NB4 (cell line): Measurements from ENCODE around the gene ATP6V0E1.

ENCODE experiments used
- POLR2A ChIP-seq: IDR thresholded peaks from 2 replicates; pipeline ENCODE4 v1.6.1; 2011; ENCODE audit warnings: mild to moderate bottlenecking; ENCODE audit not compliant: insufficient read length; ENCODE audit errors: extremely low read depth
- TF ChIP-seq, protein P1 (sequence below): IDR thresholded peaks from one replicate; pipeline ENCODE4 v1.5.1; 2012; ENCODE audit warnings: low read depth, low read length

DNA sequence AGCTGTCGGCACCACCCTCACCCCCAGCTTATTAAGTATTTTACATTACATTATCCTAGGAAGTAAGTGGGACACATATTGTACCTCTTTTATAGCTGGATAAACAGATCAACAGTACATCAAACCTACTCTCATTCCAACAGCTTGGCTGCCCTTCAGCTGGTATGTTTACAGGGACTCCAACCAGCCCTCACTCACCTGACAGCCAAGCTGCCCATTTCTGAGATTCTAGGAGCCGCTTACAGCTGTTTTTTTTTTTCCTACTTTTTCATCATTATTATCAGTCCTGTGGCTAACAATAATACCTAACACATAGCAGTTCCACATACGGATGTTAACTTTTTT lies 59.2 kb downstream of the ATP6V0E1 start:
- TF ChIP-seq, protein P1, sequence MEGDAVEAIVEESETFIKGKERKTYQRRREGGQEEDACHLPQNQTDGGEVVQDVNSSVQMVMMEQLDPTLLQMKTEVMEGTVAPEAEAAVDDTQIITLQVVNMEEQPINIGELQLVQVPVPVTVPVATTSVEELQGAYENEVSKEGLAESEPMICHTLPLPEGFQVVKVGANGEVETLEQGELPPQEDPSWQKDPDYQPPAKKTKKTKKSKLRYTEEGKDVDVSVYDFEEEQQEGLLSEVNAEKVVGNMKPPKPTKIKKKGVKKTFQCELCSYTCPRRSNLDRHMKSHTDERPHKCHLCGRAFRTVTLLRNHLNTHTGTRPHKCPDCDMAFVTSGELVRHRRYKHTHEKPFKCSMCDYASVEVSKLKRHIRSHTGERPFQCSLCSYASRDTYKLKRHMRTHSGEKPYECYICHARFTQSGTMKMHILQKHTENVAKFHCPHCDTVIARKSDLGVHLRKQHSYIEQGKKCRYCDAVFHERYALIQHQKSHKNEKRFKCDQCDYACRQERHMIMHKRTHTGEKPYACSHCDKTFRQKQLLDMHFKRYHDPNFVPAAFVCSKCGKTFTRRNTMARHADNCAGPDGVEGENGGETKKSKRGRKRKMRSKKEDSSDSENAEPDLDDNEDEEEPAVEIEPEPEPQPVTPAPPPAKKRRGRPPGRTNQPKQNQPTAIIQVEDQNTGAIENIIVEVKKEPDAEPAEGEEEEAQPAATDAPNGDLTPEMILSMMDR, result no peak
- no peak for TF ChIP-seq POLR2A
